Panc1 (cell line): ENCODE results near the gene NID1.

ENCODE experiments used
- CTCF ChIP-seq: fragments of 450-650 bp; IDR thresholded peaks from 2 replicates; pipeline ENCODE4 v1.5.1; 2017; ENCODE audit warnings: mild to moderate bottlenecking
- SIN3A ChIP-seq: IDR thresholded peaks from 2 replicates; pipeline ENCODE4 v1.6.1; 2012; ENCODE audit warnings: low read depth, mild to moderate bottlenecking, low read length, moderate library complexity, borderline replicate concordance; ENCODE audit not compliant: insufficient read depth

- TF ChIP-seq CTCF (peak; percentile 85), SIN3A (no peak)
Measured at GRCh38 chr1:236103646-236104218, 38.8 kb upstream of the NID1 start.
